HEK293 (cell line): ENCODE data around the gene TBC1D14.

ENCODE experiments used
- ZNF248 ChIP-seq: fragments of 450-650 bp; formaldehyde crosslinking; IDR thresholded peaks from 2 replicates; pipeline ENCODE4 v1.5.1; 2017; ENCODE audit warnings: missing biosample characterization, missing genetic modification characterization
- ZNF473 ChIP-seq: fragments of 450-650 bp; formaldehyde crosslinking; IDR thresholded peaks from 2 replicates; pipeline ENCODE4 v1.5.1; 2017; ENCODE audit warnings: missing biosample characterization, missing genetic modification characterization
- ZNF558 ChIP-seq: fragments of 450-650 bp; formaldehyde crosslinking; IDR thresholded peaks from 2 replicates; pipeline ENCODE4 v1.5.1; 2016; ENCODE audit warnings: missing biosample characterization, missing genetic modification characterization

- TF ChIP-seq ZNF248 (tag by site-specific recombination) (no peak), ZNF558 (tag by site-specific recombination) (no peak), ZNF473 (tag by site-specific recombination) (no peak)
These were observed 47.5 kb downstream of the TBC1D14 start for GRCh38 chr4:6957148-6957520.
